ENCODE measurements around the gene GFOD1.

GFOD1 gene

DNA sequence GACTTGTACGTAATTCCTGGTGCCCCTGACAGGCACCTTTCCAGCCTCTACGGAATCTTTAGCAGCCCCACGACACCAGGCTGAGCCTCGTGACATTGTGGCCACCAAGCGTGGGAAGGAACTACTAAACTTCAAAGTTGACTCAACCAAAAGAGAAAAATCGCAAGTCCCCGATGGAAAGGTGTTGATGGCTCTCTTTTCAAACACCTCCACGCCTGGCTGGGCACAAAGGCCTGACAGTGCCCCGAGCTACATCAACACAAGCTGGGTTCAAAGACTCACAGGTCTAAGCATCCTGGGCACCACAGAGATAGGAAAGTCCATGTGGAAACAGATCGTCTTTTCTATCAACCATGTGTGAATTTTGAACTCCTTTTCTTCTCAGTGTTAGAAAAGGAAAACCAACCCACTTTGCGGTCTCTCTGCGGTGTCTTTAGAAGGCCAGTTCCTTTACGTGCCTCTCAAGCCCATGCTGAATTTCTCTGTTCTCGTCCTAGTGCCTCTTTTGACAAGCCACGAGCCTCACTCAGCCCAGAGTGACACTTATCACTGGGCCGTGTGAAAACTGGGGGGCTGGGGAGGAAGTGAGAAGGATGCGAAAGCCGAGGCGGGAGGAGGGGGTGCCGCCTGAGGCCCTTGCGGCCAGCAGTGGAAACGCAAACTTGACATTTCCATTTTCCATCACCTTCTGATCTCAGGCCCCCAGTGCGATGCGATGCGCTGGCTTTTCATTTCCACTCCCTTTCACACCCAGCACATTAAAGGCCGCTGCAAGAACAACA, 59.4 kb downstream of the GFOD1 start:
- H3K4me1 ChIP-seq (ENCODE audit: control insufficient read depth in 1 of 2, insufficient read depth in 2 of 2, low read length in 2 of 2), result peaks cover 0 to 11% of the 10 kb centered on the region in 2 donors
- no peaks in the 10 kb centered on the region for H3K9me3 ChIP-seq (ENCODE audit: control insufficient read depth in 1 of 2, low read length in 2 of 2)
- H3K36me3 ChIP-seq (ENCODE audit: control insufficient read depth in 1 of 2, insufficient read depth in 2 of 2, low read length in 2 of 2), result no peaks in the 10 kb centered on the region
- peak overlapping the region; percentile 24 for H3K27ac ChIP-seq (ENCODE audit: low read length)
- no peak overlapping the region for H3K4me3 ChIP-seq (ENCODE audit: low read depth in 1 of 2, low read length in 2 of 2)
- no peaks in the 10 kb centered on the region for H3K27me3 ChIP-seq (ENCODE audit: low read depth, low read length)

DNA sequence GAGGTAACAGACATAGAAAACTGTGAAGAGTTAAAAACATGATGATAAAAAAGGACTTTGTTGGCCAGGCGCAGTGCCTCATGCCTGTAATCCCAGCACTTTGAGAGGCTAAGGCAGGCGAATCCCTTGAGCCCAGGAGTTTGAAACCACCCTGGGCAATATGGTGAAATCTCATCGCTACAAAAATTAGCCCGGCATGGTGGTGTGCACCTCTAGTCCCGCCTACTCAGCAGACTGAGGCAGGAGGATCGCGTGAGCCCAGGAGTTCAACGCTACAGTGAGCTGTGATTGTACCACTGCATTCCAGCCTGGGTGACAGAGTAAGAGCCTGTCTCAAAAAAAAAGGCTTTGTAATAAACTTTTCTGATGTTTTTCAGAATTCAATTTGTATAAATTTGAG, 60.1 kb downstream of the GFOD1 start:
- H3K4me1 ChIP-seq (ENCODE audit: control insufficient read depth in 1 of 2, insufficient read depth in 2 of 2, low read length in 2 of 2), result peaks cover 4 to 18% of the 10 kb centered on the region in 2 donors

DNA sequence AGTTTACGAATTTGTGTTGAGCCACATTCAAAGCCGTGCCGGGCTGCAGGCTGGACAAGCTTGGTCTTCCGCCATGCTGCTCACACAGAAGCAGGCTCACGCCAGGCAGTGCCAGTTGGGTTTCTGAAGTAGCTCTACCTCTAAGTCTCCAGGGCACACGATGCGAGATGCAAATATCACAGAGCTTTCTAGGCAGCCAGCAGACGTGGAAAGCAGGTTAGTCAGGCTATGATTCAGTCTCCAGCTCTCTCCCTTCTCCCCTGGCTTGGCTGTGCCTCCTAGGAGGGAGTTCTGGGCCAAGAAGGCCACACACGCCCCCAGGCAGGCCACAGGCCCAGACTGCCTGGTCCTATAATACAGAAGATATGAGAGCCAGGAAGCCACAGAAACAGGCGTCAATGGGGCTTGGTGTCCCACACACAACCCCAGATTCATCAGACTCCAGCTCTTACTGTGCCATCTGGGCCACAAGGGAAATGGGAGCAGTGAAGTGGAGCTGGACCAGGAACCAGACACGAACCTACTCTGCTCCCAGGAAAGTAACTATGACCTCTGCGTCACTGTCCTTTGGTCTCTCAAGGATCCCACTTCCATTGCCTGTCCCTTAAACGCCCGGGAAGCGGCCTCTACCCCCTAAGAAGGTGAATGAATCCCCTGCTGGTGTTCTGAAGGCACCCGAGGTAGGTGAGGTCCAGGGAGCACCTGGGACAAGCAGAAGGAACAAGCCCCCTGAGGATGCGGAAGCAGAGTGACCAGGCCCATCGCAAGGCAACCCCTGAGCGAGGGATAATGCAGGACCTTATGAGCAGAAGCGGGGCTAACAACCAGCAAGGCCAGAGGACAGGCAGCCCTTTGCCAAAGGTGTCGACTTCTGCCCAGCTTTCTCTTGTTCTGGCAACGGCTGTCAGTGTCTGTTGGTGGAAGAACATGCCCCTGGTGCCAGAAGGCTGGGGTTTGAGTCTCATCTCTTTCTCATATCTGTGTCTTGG, 61.2 kb downstream of the GFOD1 start:
- Histone ChIP-seq H3K36me3 (ENCODE audit: control insufficient read depth in 1 of 2, insufficient read depth in 2 of 2, low read length in 2 of 2) (no peaks in the 10 kb centered on the region), H3K9me3 (ENCODE audit: control insufficient read depth in 1 of 2, low read length in 2 of 2) (no peaks in the 10 kb centered on the region), H3K27me3 (ENCODE audit: low read depth, low read length) (no peaks in the 10 kb centered on the region), H3K4me1 (ENCODE audit: control insufficient read depth in 1 of 2, insufficient read depth in 2 of 2, low read length in 2 of 2) (peaks cover 8 to 28% of the 10 kb centered on the region in 2 donors), H3K27ac (ENCODE audit: low read length) (no peak overlapping the region), H3K4me3 (ENCODE audit: low read depth in 1 of 2, low read length in 2 of 2) (no peak overlapping the region)

More for the DNA sequence above, 60.1 kb downstream of the GFOD1 start:
- H3K27ac ChIP-seq (ENCODE audit: low read length), result peak overlapping the region; percentile 24
- H3K9me3 ChIP-seq (ENCODE audit: control insufficient read depth in 1 of 2, low read length in 2 of 2), result no peaks in the 10 kb centered on the region
- H3K36me3 ChIP-seq (ENCODE audit: control insufficient read depth in 1 of 2, insufficient read depth in 2 of 2, low read length in 2 of 2), result no peaks in the 10 kb centered on the region
- H3K27me3 ChIP-seq (ENCODE audit: low read depth, low read length), result no peaks in the 10 kb centered on the region
- H3K4me3 ChIP-seq (ENCODE audit: low read depth in 1 of 2, low read length in 2 of 2), result no peak overlapping the region

DNA sequence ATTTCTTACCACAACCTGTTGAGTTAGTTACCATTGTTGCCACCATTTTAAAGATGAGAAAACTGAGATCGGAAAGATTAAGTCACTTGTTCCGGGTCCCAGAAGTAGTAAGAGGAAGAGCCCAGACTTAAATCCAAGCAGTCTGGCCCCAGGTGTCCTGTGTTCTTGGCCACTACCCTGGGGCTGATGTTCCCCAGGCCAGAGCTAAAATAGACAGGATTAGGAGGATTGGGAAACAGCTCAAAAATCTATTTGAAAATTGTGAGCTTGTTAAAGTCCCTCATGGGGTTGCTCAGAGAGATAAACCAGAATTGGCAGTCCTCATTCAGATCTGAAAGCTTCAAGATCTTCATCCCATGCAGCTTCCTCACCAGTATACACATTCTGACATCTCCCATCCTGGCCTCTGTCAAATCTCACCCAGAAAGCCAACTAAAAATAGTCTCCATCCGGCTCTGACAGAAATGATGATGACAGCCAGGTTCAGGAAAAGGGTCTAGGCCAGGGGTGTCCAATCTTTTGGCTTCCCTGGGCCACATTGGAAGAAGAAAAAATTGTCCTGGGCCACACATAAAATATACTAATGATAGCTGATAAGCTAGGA, 62.0 kb downstream of the GFOD1 start:
- H3K4me1 ChIP-seq (ENCODE audit: control insufficient read depth in 1 of 2, insufficient read depth in 2 of 2, low read length in 2 of 2), result peaks cover 13 to 36% of the 10 kb centered on the region in 2 donors
- H3K27me3 ChIP-seq (ENCODE audit: low read depth, low read length), result no peaks in the 10 kb centered on the region
- H3K9me3 ChIP-seq (ENCODE audit: control insufficient read depth in 1 of 2, low read length in 2 of 2), result no peaks in the 10 kb centered on the region
- H3K27ac ChIP-seq (ENCODE audit: low read length), result no peak overlapping the region
- H3K4me3 ChIP-seq (ENCODE audit: low read depth in 1 of 2, low read length in 2 of 2), result no peak overlapping the region
- no peaks in the 10 kb centered on the region for H3K36me3 ChIP-seq (ENCODE audit: control insufficient read depth in 1 of 2, insufficient read depth in 2 of 2, low read length in 2 of 2)

DNA sequence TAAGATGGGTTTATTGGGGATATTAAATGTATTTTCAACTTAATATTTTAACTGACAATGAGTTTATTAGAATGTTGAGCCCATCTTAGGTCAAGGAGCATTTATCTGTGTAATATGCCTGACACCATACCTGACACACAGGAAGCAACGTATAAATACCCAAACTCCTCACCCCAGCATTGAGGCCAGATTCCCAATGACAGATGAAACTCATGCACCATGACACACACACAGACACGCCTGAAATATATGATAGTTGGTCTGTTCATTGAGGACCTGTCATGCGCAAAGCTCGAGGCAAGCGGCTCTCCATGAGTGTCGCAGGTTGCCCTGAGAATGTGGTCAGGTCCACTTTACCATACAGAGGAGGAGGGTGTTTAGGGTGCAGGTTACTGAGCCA, 64.1 kb downstream of the GFOD1 start:
- Histone ChIP-seq H3K36me3 (ENCODE audit: control insufficient read depth in 1 of 2, insufficient read depth in 2 of 2, low read length in 2 of 2) (no peaks in the 10 kb centered on the region), H3K27ac (ENCODE audit: low read length) (peak overlapping the region; percentile 40), H3K4me3 (ENCODE audit: low read depth in 1 of 2, low read length in 2 of 2) (no peak overlapping the region), H3K27me3 (ENCODE audit: low read depth, low read length) (no peaks in the 10 kb centered on the region), H3K9me3 (ENCODE audit: control insufficient read depth in 1 of 2, low read length in 2 of 2) (no peaks in the 10 kb centered on the region), H3K4me1 (ENCODE audit: control insufficient read depth in 1 of 2, insufficient read depth in 2 of 2, low read length in 2 of 2) (peaks cover 16 to 46% of the 10 kb centered on the region in 2 donors)

DNA sequence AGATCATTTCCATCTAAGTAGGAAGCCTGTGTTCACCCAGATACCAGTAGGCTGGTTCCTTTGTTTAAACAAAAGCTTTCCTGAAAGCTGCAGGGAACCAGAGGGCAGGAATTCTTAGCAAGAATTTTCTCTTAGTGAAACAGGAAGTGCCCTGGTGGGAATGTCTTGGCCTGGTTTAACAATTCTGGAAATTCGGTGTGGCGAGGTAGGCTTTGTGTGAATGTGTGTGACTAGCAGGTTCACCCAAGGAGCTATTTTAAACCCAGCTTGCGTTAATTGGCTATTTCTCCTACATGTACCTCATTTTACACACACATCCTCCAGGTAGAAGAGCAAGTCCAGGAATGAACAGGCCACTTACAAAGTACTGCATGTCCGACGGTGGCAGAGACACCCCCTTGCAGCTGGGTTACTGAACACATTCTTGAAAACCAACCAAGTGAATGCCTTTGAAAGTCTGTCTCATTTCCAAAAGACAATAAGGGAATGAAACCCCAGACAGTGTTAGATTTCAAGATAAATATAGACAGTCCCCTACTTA, 64.6 kb downstream of the GFOD1 start:
- H3K36me3 ChIP-seq (ENCODE audit: control insufficient read depth in 1 of 2, insufficient read depth in 2 of 2, low read length in 2 of 2), result no peaks in the 10 kb centered on the region
- no peak overlapping the region for H3K4me3 ChIP-seq (ENCODE audit: low read depth in 1 of 2, low read length in 2 of 2)
- peaks cover 16 to 46% of the 10 kb centered on the region in 2 donors for H3K4me1 ChIP-seq (ENCODE audit: control insufficient read depth in 1 of 2, insufficient read depth in 2 of 2, low read length in 2 of 2)
- peak overlapping the region; percentile 40 for H3K27ac ChIP-seq (ENCODE audit: low read length)
- no peaks in the 10 kb centered on the region for H3K9me3 ChIP-seq (ENCODE audit: control insufficient read depth in 1 of 2, low read length in 2 of 2)
- H3K27me3 ChIP-seq (ENCODE audit: low read depth, low read length), result no peaks in the 10 kb centered on the region

DNA sequence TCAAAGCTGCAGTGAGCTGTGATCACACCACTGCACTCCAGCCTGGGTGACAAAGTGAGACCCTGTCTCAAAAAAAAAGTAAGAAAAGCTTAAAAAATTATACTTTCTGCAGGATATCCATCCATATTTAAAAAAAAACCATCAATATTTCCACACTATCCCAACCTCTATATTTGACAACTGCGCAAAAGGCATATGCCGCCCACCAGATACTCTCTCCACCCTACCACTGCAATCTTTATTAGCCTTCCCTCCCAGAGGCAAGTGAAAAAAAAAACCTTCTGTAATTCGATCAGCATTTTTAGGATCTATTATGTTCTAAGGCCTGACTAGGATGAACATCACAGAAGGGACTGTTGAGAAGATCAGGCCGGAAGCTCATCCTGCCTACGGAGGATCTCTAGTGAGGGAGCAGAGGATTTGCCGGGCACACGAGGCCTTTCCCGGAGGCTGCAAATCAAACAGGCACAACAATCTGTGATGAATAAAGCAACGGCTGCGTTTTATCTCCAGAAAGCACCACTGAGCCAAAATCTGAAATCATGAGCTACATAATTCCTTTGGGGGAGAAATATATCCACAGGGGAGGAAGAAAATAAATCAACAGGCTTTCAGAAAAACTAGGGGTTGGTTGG, 65.9 kb downstream of the GFOD1 start:
- no peak overlapping the region for H3K4me3 ChIP-seq (ENCODE audit: low read depth in 1 of 2, low read length in 2 of 2)
- peak overlapping the region; percentile 40 for H3K27ac ChIP-seq (ENCODE audit: low read length)
- no peaks in the 10 kb centered on the region for H3K27me3 ChIP-seq (ENCODE audit: low read depth, low read length)
- H3K4me1 ChIP-seq (ENCODE audit: control insufficient read depth in 1 of 2, insufficient read depth in 2 of 2, low read length in 2 of 2), result peaks cover 16 to 46% of the 10 kb centered on the region in 2 donors
- no peaks in the 10 kb centered on the region for H3K9me3 ChIP-seq (ENCODE audit: control insufficient read depth in 1 of 2, low read length in 2 of 2)
- no peaks in the 10 kb centered on the region for H3K36me3 ChIP-seq (ENCODE audit: control insufficient read depth in 1 of 2, insufficient read depth in 2 of 2, low read length in 2 of 2)

DNA sequence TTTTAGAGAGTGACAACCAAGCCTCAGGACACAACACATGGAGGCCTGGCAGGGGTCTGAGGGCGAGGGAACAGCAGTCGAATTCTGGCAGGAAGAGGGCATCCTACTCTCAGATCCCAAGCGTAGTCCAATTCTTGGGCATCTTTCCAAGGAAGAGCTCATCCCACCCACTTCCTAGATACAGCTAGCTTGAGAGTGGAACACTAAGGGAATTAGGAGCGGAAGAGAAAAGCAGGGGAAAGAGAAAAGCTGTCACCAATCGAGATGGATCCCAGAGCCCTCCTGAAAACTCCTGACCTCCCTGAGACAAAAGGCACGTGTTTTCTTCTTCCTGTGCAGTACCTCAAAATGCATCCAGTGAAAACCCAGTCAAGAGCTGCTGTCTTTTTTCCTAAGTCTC, 67.1 kb downstream of the GFOD1 start:
- Histone ChIP-seq H3K4me3 (ENCODE audit: low read depth in 1 of 2, low read length in 2 of 2) (no peak overlapping the region), H3K27me3 (ENCODE audit: low read depth, low read length) (no peaks in the 10 kb centered on the region), H3K36me3 (ENCODE audit: control insufficient read depth in 1 of 2, insufficient read depth in 2 of 2, low read length in 2 of 2) (no peaks in the 10 kb centered on the region), H3K27ac (ENCODE audit: low read length) (peak overlapping the region; percentile 57), H3K4me1 (ENCODE audit: control insufficient read depth in 1 of 2, insufficient read depth in 2 of 2, low read length in 2 of 2) (peaks cover 16 to 46% of the 10 kb centered on the region in 2 donors), H3K9me3 (ENCODE audit: control insufficient read depth in 1 of 2, low read length in 2 of 2) (no peaks in the 10 kb centered on the region)

DNA sequence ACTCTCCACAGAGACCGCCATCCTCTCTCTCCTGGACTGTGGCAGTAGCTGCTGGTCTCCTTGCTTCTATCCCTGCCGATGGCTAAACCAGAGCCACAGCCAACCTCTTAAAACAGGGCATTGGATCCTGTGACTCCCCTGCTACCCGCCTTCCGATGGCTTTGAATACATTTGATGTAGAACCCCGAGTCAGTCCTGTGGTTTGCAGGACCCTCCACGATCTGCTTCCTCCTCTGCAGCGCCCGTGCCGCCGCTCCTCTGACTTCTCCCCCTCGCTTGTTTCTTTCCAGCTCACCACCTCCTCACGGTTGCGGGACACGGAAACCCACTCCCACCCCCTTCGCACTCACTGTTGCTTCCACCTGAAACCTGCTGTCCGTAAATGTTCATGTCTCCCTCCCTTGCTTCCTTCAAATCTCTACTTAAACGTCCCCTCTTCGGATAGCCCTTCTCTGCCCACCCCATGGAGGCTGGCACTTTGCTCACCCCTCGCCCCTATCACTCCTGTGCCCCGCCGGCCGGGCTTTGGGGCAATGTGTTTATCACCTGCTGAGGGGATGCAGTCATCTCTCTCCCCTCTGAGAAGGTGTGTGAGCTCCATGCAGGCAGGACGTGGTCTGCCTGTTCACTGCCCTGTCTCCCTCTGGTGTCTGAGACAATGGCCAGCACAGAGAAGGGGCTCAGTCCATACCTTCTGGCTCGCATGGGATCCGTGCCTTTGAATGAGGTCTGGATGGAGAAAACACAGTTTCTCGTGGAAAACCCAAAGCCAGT, 67.8 kb downstream of the GFOD1 start:
- Histone ChIP-seq H3K27ac (ENCODE audit: low read length) (no peak overlapping the region), H3K4me3 (ENCODE audit: low read depth in 1 of 2, low read length in 2 of 2) (no peak overlapping the region), H3K4me1 (ENCODE audit: control insufficient read depth in 1 of 2, insufficient read depth in 2 of 2, low read length in 2 of 2) (peaks cover 16 to 47% of the 10 kb centered on the region in 2 donors), H3K27me3 (ENCODE audit: low read depth, low read length) (no peaks in the 10 kb centered on the region), H3K36me3 (ENCODE audit: control insufficient read depth in 1 of 2, insufficient read depth in 2 of 2, low read length in 2 of 2) (no peaks in the 10 kb centered on the region), H3K9me3 (ENCODE audit: control insufficient read depth in 1 of 2, low read length in 2 of 2) (no peaks in the 10 kb centered on the region)

DNA sequence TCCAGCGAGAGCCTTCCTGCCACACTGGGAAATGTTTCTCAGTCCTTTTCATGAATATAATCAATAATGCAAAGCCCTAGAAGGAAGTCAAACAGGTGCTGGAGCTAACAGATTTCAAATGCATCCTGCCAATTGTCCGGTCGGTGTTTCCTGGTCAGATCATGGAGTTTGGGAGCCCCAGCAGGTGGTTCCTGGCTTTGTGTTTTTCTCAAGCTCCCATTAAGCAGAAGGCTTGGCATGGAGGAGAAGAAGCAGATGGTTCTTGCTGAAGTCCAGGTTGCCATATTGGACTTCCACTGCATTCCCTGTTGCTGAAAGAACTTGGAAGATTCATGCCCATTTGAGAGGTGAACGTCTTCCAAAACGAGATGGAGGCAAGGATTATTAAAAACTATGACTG, 68.6 kb downstream of the GFOD1 start:
- Histone ChIP-seq H3K27ac (ENCODE audit: low read length) (no peak overlapping the region), H3K36me3 (ENCODE audit: control insufficient read depth in 1 of 2, insufficient read depth in 2 of 2, low read length in 2 of 2) (no peaks in the 10 kb centered on the region), H3K4me1 (ENCODE audit: control insufficient read depth in 1 of 2, insufficient read depth in 2 of 2, low read length in 2 of 2) (peaks cover 16 to 55% of the 10 kb centered on the region in 2 donors), H3K27me3 (ENCODE audit: low read depth, low read length) (no peaks in the 10 kb centered on the region), H3K4me3 (ENCODE audit: low read depth in 1 of 2, low read length in 2 of 2) (no peak overlapping the region), H3K9me3 (ENCODE audit: control insufficient read depth in 1 of 2, low read length in 2 of 2) (no peaks in the 10 kb centered on the region)

Data from muscle layer of duodenum (tissue), 2 donors.